ENCODE measurements around the gene GAS2L2.
"Not testable (repeated sequence)": the region's sequence is repeated elsewhere in the genome, so short reads cannot be mapped to it uniquely, and the experiment has no call there.

Gene GAS2L2

GRCh38 chr17:35773129-35773528 is 20.1 kb upstream of the GAS2L2 start:
- no peak for DNase-seq (ENCODE audit: low read depth)

GRCh38 chr17:35769895-35770486 is 17.0 kb upstream of the GAS2L2 start:
- no peak for DNase-seq (ENCODE audit: low read depth)

- no peak for DNase-seq (ENCODE audit: low read depth)
These were observed 15.8 kb upstream of the GAS2L2 start for GRCh38 chr17:35768797-35769196.

- DNase-seq (ENCODE audit: low read depth), result no peak
These were observed 14.0 kb upstream of the GAS2L2 start for GRCh38 chr17:35766903-35767510.

GRCh38 chr17:35766489-35766877 is 13.4 kb upstream of the GAS2L2 start:
- no peak for DNase-seq (ENCODE audit: low read depth)

GRCh38 chr17:35765756-35766488 is 12.9 kb upstream of the GAS2L2 start:
- DNase-seq (ENCODE audit: low read depth), result no peak

GRCh38 chr17:35765086-35765710 is 12.2 kb upstream of the GAS2L2 start:
- no peak for DNase-seq (ENCODE audit: low read depth)

- DNase-seq (ENCODE audit: low read depth), result peak; percentile 69
These were observed 11.3 kb upstream of the GAS2L2 start for GRCh38 chr17:35764123-35764991.

- no peak for DNase-seq (ENCODE audit: low read depth)
These were observed 10.7 kb upstream of the GAS2L2 start for GRCh38 chr17:35763767-35764122.

GRCh38 chr17:35761601-35762000 is 8.6 kb upstream of the GAS2L2 start:
- no peak for DNase-seq (ENCODE audit: low read depth)

- DNase-seq (ENCODE audit: low read depth), result no peak
These were observed 7.5 kb upstream of the GAS2L2 start, which contains the start of gene C17orf50 for GRCh38 chr17:35760587-35760986. Gene C17orf50, plus strand, starts transcription at chr17:35760887. Its CDS starts 55 bp downstream, at chr17:35760942.

GRCh38 chr17:35757243-35757642 is 4.2 kb upstream of the GAS2L2 start:
- DNase-seq (ENCODE audit: low read depth), result no peak

GRCh38 chr17:35752471-35752870 is 568 bp downstream of the GAS2L2 start:
- DNase-seq (ENCODE audit: low read depth), result no peak

- DNase-seq (ENCODE audit: low read depth), result not testable (repeated sequence)
These were observed 1.5 kb downstream of the GAS2L2 start for GRCh38 chr17:35751541-35751940.

GRCh38 chr17:35750526-35751395 is 2.3 kb downstream of the GAS2L2 start:
- DNase-seq (ENCODE audit: low read depth), result no peak

- no peak for DNase-seq (ENCODE audit: low read depth)
These were observed 3.3 kb downstream of the GAS2L2 start for GRCh38 chr17:35749560-35750412.

GRCh38 chr17:35748979-35749378 is 4.1 kb downstream of the GAS2L2 start:
- no peak for DNase-seq (ENCODE audit: low read depth)

- DNase-seq (ENCODE audit: low read depth), result no peak
These were observed 4.6 kb downstream of the GAS2L2 start for GRCh38 chr17:35748341-35748841.

GRCh38 chr17:35747540-35748017 is 5.5 kb downstream of the GAS2L2 start:
- peak; percentile 36 for DNase-seq (ENCODE audit: low read depth)

All from T-helper 22 cell (primary cell).